ENCODE data around the gene PPP1R3G.

Gene PPP1R3G

GRCh38 chr6:5094327-5094726 lies 9.2 kb downstream of the PPP1R3G start (continued):
- no peak for TF ChIP-seq TSHZ2 (CRISPR knock-in tag; IDR thresholded peaks at IDR 0.05)
- TF ChIP-seq ZFP3 (CRISPR knock-in tag; IDR thresholded peaks at IDR 0.05), result no peak
- TF ChIP-seq RARB (CRISPR knock-in tag; IDR thresholded peaks at IDR 0.05), result no peak
- no peak for TF ChIP-seq POU6F1 (CRISPR knock-in tag; IDR thresholded peaks at IDR 0.05; ENCODE audit: borderline replicate concordance, low read depth)

GRCh38 chr6:5095236-5095635 lies 10.1 kb downstream of the PPP1R3G start:
- no peak for ATAC-seq

DNA sequence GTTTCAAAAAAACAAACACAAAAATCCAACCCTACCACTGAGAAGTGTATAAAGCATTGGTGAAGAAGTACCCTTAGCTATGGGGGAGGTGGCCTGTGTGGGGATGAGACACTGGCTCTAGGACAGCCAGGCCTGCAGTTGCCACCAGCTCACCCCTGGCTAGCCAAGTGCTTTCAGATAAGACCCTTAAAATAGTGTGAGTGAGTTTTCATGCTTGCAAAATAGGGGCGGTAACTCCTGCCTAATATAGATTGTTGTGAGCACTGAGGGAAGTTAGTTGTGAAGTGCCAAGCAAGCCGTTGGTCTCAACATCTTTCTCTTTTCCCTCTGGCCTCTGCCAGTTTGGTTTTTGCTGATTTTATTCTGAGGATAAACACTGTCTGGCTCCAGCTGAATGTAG lies 11.3 kb downstream of the PPP1R3G start:
- no peak for ATAC-seq
- no peak for TF ChIP-seq CSDC2 (CRISPR knock-in tag; IDR thresholded peaks at IDR 0.05)

More at GRCh38 chr6:5095236-5095635, 10.1 kb downstream of the PPP1R3G start:
- no peak for TF ChIP-seq CSRNP3 (CRISPR knock-in tag; IDR thresholded peaks at IDR 0.05)
- TF ChIP-seq SNAI2 (CRISPR knock-in tag; IDR thresholded peaks at IDR 0.05), result no peak
- no peak for TF ChIP-seq CSDC2 (CRISPR knock-in tag; IDR thresholded peaks at IDR 0.05)
- TF ChIP-seq OSR1 (CRISPR knock-in tag; IDR thresholded peaks at IDR 0.05), result no peak
- no peak for TF ChIP-seq GLIS3 (CRISPR knock-in tag; IDR thresholded peaks at IDR 0.05)
- TF ChIP-seq, protein P1, sequence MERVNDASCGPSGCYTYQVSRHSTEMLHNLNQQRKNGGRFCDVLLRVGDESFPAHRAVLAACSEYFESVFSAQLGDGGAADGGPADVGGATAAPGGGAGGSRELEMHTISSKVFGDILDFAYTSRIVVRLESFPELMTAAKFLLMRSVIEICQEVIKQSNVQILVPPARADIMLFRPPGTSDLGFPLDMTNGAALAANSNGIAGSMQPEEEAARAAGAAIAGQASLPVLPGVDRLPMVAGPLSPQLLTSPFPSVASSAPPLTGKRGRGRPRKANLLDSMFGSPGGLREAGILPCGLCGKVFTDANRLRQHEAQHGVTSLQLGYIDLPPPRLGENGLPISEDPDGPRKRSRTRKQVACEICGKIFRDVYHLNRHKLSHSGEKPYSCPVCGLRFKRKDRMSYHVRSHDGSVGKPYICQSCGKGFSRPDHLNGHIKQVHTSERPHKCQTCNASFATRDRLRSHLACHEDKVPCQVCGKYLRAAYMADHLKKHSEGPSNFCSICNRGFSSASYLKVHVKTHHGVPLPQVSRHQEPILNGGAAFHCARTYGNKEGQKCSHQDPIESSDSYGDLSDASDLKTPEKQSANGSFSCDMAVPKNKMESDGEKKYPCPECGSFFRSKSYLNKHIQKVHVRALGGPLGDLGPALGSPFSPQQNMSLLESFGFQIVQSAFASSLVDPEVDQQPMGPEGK (CRISPR knock-in tag; IDR thresholded peaks at IDR 0.05; ENCODE audit: borderline replicate concordance), result no peak
- no peak for TF ChIP-seq POU6F1 (CRISPR knock-in tag; IDR thresholded peaks at IDR 0.05; ENCODE audit: borderline replicate concordance, low read depth)

DNA sequence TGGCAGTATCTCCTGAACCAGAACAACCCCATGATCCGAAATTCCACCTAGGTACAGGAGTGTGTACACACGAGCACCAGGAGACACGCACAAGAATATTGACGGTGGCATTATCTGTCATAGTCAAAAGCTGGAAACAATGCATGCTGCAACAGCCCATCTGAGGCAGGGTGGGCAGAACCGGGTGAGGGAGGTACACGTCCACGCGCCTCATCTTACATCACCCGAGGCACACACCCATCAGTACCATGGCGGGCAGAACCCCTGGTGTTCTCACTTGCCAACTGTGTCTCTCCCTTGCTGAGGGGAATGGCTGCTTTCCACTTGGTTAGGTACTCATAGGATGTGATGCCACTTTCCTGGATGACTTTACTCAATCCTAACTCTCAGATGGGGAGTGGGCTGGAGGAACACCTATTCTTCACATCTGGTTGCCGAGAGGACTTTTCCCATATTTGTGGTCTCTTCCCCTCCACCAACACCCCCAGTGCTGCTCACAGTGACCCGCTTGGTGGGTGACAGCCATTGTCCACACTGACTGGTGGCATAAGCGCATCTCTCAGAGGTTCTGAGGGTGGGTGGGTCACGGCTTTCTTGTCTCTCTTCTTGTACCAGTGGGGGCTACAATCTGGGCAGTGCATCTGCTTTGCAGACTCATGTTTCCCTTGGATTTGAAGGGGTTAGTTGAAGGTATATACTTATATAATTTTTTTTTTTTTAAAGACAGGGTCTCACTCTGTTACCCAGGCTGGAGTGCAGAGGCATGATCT lies 13.5 kb downstream of the PPP1R3G start:
- ATAC-seq, result no peak
- TF ChIP-seq ZNF8 (CRISPR knock-in tag; IDR thresholded peaks at IDR 0.05), result no peak
- TF ChIP-seq TCF4 (CRISPR knock-in tag; IDR thresholded peaks at IDR 0.05; ENCODE audit: borderline replicate concordance), result no peak
- no peak for TF ChIP-seq TOX (CRISPR knock-in tag; IDR thresholded peaks at IDR 0.05; ENCODE audit: borderline replicate concordance)
- no peak for TF ChIP-seq ZNF565 (CRISPR knock-in tag; conservative IDR thresholded peaks at IDR 0.05; ENCODE audit: low read depth)
- no peak for TF ChIP-seq ISL1 (CRISPR knock-in tag; IDR thresholded peaks at IDR 0.05)
- no peak for TF ChIP-seq ZNF70 (CRISPR knock-in tag; IDR thresholded peaks at IDR 0.05)
- TF ChIP-seq ZFP30 (CRISPR knock-in tag; IDR thresholded peaks at IDR 0.05), result no peak
- no peak for TF ChIP-seq SNAI2 (CRISPR knock-in tag; IDR thresholded peaks at IDR 0.05)
- no peak for TF ChIP-seq ZFP3 (CRISPR knock-in tag; IDR thresholded peaks at IDR 0.05)
- no peak for TF ChIP-seq CREB5 (CRISPR knock-in tag; IDR thresholded peaks at IDR 0.05; ENCODE audit: low read depth)
- no peak for TF ChIP-seq BACH2 (CRISPR knock-in tag; IDR thresholded peaks at IDR 0.05; ENCODE audit: borderline replicate concordance)
- TF ChIP-seq CSDC2 (CRISPR knock-in tag; IDR thresholded peaks at IDR 0.05), result no peak
- no peak for TF ChIP-seq ZC3H10 (CRISPR knock-in tag; IDR thresholded peaks at IDR 0.05)
- TF ChIP-seq RARB (CRISPR knock-in tag; IDR thresholded peaks at IDR 0.05), result no peak
- TF ChIP-seq ESRRG (CRISPR knock-in tag; IDR thresholded peaks at IDR 0.05), result no peak
- TF ChIP-seq OSR1 (CRISPR knock-in tag; IDR thresholded peaks at IDR 0.05), result no peak
- TF ChIP-seq GLIS3 (CRISPR knock-in tag; IDR thresholded peaks at IDR 0.05), result no peak

All from SK-N-SH treated with all-trans-retinoic acid at 6 μM for 48 hours (cell line).